ENCODE data around the gene GLIS1. TPM values are rescaled to one million over a fixed set of nuclear protein-coding genes. Genes with fewer than 3 reads are reported as not detected.
A peak's percentile ranks its signal among the peaks of the same experiment; 100 is the strongest.

Gene GLIS1
- total RNA-seq, 1 donor from 2014 or later = 17.4 TPM

GRCh38 chr1:53547231-53547790, 191.7 kb downstream of the GLIS1 start:
- no peak for DNase-seq (ENCODE audit: low spot score)
- Mint-ChIP-seq H3K36me3 (ENCODE audit: low read depth) (peaks cover 11% of the 10 kb centered on the region), H3K27me3 (ENCODE audit: low read depth) (no peaks in the 10 kb centered on the region), H3K4me3 (ENCODE audit: unreplicated experiment) (no peak overlapping the region), H3K27ac (ENCODE audit: unreplicated experiment) (no peak overlapping the region), H3K9me3 (ENCODE audit: low read depth) (no peaks in the 10 kb centered on the region), H3K4me1 (ENCODE audit: low read depth) (peaks cover 39% of the 10 kb centered on the region)
- TF ChIP-seq CTCF (IDR thresholded peaks at IDR 0.05) = no peak

- Mint-ChIP-seq H3K4me3 (ENCODE audit: unreplicated experiment) (no peak overlapping the region), H3K27ac (ENCODE audit: unreplicated experiment) (no peak overlapping the region), H3K9me3 (ENCODE audit: low read depth) (no peaks in the 10 kb centered on the region), H3K27me3 (ENCODE audit: low read depth) (no peaks in the 10 kb centered on the region), H3K4me1 (ENCODE audit: low read depth) (peaks cover 39% of the 10 kb centered on the region), H3K36me3 (ENCODE audit: low read depth) (peaks cover 11% of the 10 kb centered on the region)
- DNase-seq (ENCODE audit: low spot score) = no peak
- TF ChIP-seq CTCF (IDR thresholded peaks at IDR 0.05) = no peak
Observed at GRCh38 chr1:53546409-53547155, 192.4 kb downstream of the GLIS1 start.

GRCh38 chr1:53545663-53546408, 193.1 kb downstream of the GLIS1 start:
- peaks cover 45% of the 10 kb centered on the region for H3K4me1 Mint-ChIP-seq (ENCODE audit: low read depth)
- H3K27me3 Mint-ChIP-seq (ENCODE audit: low read depth) = no peaks in the 10 kb centered on the region
- no peak overlapping the region for H3K27ac Mint-ChIP-seq (ENCODE audit: unreplicated experiment)
- no peak overlapping the region for H3K4me3 Mint-ChIP-seq (ENCODE audit: unreplicated experiment)
- peak; percentile 71 for DNase-seq (ENCODE audit: low spot score)
- no peak for TF ChIP-seq CTCF (IDR thresholded peaks at IDR 0.05)
- peaks cover 11% of the 10 kb centered on the region for H3K36me3 Mint-ChIP-seq (ENCODE audit: low read depth)
- no peaks in the 10 kb centered on the region for H3K9me3 Mint-ChIP-seq (ENCODE audit: low read depth)

GRCh38 chr1:53544728-53545515, 194.0 kb downstream of the GLIS1 start:
- no peak for TF ChIP-seq CTCF (IDR thresholded peaks at IDR 0.05)

More at GRCh38 chr1:53544728-53545515, 194.0 kb downstream of the GLIS1 start:
- Mint-ChIP-seq H3K4me3 (ENCODE audit: unreplicated experiment) (no peak overlapping the region), H3K27ac (ENCODE audit: unreplicated experiment) (peak overlapping the region; percentile 27), H3K27me3 (ENCODE audit: low read depth) (no peaks in the 10 kb centered on the region), H3K9me3 (ENCODE audit: low read depth) (no peaks in the 10 kb centered on the region), H3K4me1 (ENCODE audit: low read depth) (peaks cover 41% of the 10 kb centered on the region), H3K36me3 (ENCODE audit: low read depth) (peaks cover 11% of the 10 kb centered on the region)
- peak; percentile 41 for DNase-seq (ENCODE audit: low spot score)
